Esophagus squamous epithelium (tissue), 5 donors: ENCODE data around the gene PHF19. TPM values are rescaled to one million over a fixed set of nuclear protein-coding genes. Genes with fewer than 3 reads are reported as not detected.

Experiments
- DNase-seq: peaks from one replicate; lab custom pipeline; 2025; lab: John Stamatoyannopoulos, UW
- H3K27ac ChIP-seq, 4 donors: fragments of 200-600 bp; sonication (generic); one replicate each; pipeline ENCODE4 v1.5.1; 2016 to 2019; ENCODE audit warnings: mild to moderate bottlenecking in 1 of 4
- H3K27me3 ChIP-seq, 4 donors: fragments of 200-600 bp; sonication (generic); 1 replicate in 3 of 4; 2 replicates in 1 of 4; pipeline versions ENCODE4 v1.5.1 to v1.6.0; 2017 to 2021; ENCODE audit warnings: antibody characterized with exemption in 1 of 4
- H3K36me3 ChIP-seq, 3 donors: fragments of 200-600 bp; sonication (generic); one replicate each; pipeline ENCODE4 v1.5.1; 2016 to 2019
- H3K4me1 ChIP-seq, 3 donors: fragments of 200-600 bp; sonication (generic); one replicate each; pipeline ENCODE4 v1.5.1; 2017 to 2019
- H3K4me3 ChIP-seq, 4 donors: fragments of 200-600 bp; sonication (generic); 1 replicate in 3 of 4; 2 replicates in 1 of 4; pipeline ENCODE4 v1.5.1; 2016 to 2019; ENCODE audit warnings: mild to moderate bottlenecking in 2 of 4, moderate library complexity in 1 of 4
- H3K9me3 ChIP-seq, 3 donors: fragments of 200-600 bp; sonication (generic); one replicate each; pipeline ENCODE4 v1.5.1; 2016 to 2019
- CTCF ChIP-seq, 6 experiments: fragments of 450-650 bp in 4 of 6; fragments of 200-600 bp in 2 of 6; sonication (generic) in 2 of 6; IDR thresholded peaks; one replicate each; pipeline ENCODE4 v1.5.1; 2016 to 2019; ENCODE audit warnings: antibody characterized with exemption in 6 of 6, mild to moderate bottlenecking in 4 of 6, moderate library complexity in 4 of 6
- POLR2A ChIP-seq, 4 donors: fragments of 450-650 bp; IDR thresholded peaks; one replicate each; pipeline ENCODE4 v1.6.1; 2017; ENCODE audit warnings: antibody characterized with exemption in 4 of 4, mild to moderate bottlenecking in 4 of 4, moderate library complexity in 3 of 4
- WGBS, 2 donors: methylation state at CpG; one replicate each; pipeline ENCODE4 v1.1.5; 2018; 5-methylcytosine and 5-hydroxymethylcytosine counted together
- intact Hi-C: fragments of 100-400 bp; cut with DNase I; formaldehyde crosslinking; loops from one replicate; pipeline ENCODE4 v1.15.0; 2022
- total RNA-seq, 4 donors: library from RNA; depleted of rRNA; stranded (reverse); fragments of >200 nt; gene quantifications; one replicate each; pipeline ENCODE4 v1.1.0, GENCODE V29; 2016
- donor health status: DM: yes; HTN: yes; CAD: no.

PHF19 gene
- total RNA-seq, 4 donors from 2014 or later, result 12.8 to 40.0 (median 30.9) TPM

GRCh38 chr9:120859361-120859760 lies 17.6 kb downstream of the PHF19 start:
- no peaks in the 10 kb centered on the region for H3K9me3 ChIP-seq
- DNase-seq, result no peak
- intact Hi-C loops, result no loop called here
- no peaks in the 10 kb centered on the region for H3K27me3 ChIP-seq
- H3K4me3 ChIP-seq, result no peak overlapping the region
- 67 to 74% methylated on average over 3 to 4 of the region's 6 CpGs for WGBS, 2 donors
- H3K4me1 ChIP-seq, result peaks cover 0 to 6% (median 0%) of the 10 kb centered on the region in 3 donors
- TF ChIP-seq CTCF (IDR thresholded peaks at IDR 0.05) (no peak), POLR2A (IDR thresholded peaks at IDR 0.05) (no peak)
- H3K27ac ChIP-seq, result no peak overlapping the region
- H3K36me3 ChIP-seq, result peaks cover 29 to 96% (median 39%) of the 10 kb centered on the region in 3 donors

DNA sequence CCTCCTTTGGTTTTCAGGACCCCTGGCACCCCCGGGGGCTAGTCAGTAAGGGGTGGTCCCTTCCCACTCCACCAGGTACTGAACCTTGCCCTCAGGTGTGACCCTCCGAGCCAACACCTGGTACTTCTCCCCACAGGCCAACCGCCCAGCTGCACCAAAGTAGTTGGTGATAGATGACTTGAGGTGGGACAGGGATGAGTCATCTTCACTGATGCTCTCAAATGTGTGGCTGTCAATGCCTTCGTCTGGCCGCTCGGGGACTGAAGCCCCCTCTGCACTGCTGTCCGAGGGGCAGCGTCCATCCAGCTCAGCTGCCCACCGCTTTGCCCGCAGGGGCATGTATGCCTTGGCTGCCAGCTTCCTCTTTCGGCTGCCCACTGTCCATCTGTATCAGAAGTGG lies 19.1 kb downstream of the PHF19 start:
- Histone ChIP-seq H3K36me3 (peaks cover 29 to 95% (median 39%) of the 10 kb centered on the region in 3 donors), H3K9me3 (no peaks in the 10 kb centered on the region), H3K4me1 (peaks cover 0 to 6% (median 0%) of the 10 kb centered on the region in 3 donors), H3K27ac (no peak overlapping the region), H3K27me3 (no peaks in the 10 kb centered on the region), H3K4me3 (no peak overlapping the region)
- DNase-seq, result no peak
- 72 to 81% methylated on average over 6 to 8 of the region's 11 CpGs for WGBS, 2 donors
- TF ChIP-seq POLR2A (IDR thresholded peaks at IDR 0.05), result no peak
- no peak for TF ChIP-seq CTCF (IDR thresholded peaks at IDR 0.05)
- intact Hi-C loops, result no loop called here

GRCh38 chr9:120857481-120857880 lies 19.5 kb downstream of the PHF19 start:
- intact Hi-C loops, result no loop called here
- WGBS, 2 donors, result 84 to 85% methylated on average over 3 to 7 of the region's 7 CpGs
- Histone ChIP-seq H3K4me1 (peaks cover 0 to 6% (median 0%) of the 10 kb centered on the region in 3 donors), H3K4me3 (no peak overlapping the region), H3K27ac (peak overlapping the region in 2 of 4 donors; percentile 5 to 18), H3K9me3 (no peaks in the 10 kb centered on the region), H3K27me3 (no peaks in the 10 kb centered on the region), H3K36me3 (peaks cover 25 to 93% (median 39%) of the 10 kb centered on the region in 3 donors)
- TF ChIP-seq POLR2A (IDR thresholded peaks at IDR 0.05) (no peak), CTCF (IDR thresholded peaks at IDR 0.05) (no peak)
- DNase-seq, result no peak

DNA sequence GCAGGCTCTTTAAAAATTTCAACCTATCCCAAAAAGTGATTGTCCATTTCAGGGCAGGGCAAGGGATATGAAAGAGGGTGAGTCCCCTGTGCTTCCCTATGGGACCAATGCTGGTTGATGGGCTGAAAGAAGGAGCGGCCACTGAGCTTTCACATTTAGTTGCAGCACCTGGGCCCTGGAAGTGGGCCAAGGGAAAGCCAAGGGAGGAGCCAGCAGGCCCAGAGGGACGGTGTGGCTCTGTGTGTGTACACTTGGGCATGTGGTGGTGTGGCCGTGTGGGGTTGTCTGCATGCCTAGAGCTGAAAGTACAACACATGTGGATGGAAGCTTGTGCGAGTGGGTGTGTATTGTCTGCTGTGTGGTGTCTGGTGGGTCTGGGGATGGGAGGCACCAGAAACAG lies 20.3 kb downstream of the PHF19 start:
- H3K36me3 ChIP-seq, result peaks cover 18 to 93% (median 32%) of the 10 kb centered on the region in 3 donors
- intact Hi-C loops, result no loop called here

More for the DNA sequence above, 20.3 kb downstream of the PHF19 start:
- 67 to 70% methylated on average over 4 of the region's 4 CpGs for WGBS, 2 donors
- Histone ChIP-seq H3K4me1 (peaks cover 0 to 6% (median 0%) of the 10 kb centered on the region in 3 donors), H3K9me3 (no peaks in the 10 kb centered on the region), H3K27me3 (no peaks in the 10 kb centered on the region), H3K4me3 (no peak overlapping the region), H3K27ac (peak overlapping the region in 1 of 4 donors; percentile 5)
- TF ChIP-seq CTCF (IDR thresholded peaks at IDR 0.05) (no peak), POLR2A (IDR thresholded peaks at IDR 0.05) (no peak)
- DNase-seq, result no peak
